SK-MEL-5 (cell line): ENCODE data around the gene OR2T27. TPM values are rescaled to one million over a fixed set of nuclear protein-coding genes. Genes with fewer than 3 reads are reported as not detected.

Source experiments
- DNase-seq: peaks from one replicate; pipeline ENCODE4 v3.0.0-alpha.2; 2016; ENCODE audit warnings: low read depth, low spot score
- in situ Hi-C: cut with HindIII; loops from 2 replicates; pipeline ENCODE4 v1.10.0; 2016; ENCODE audit warnings: low sequenced_read_pairs, high pct_unique_total_duplicates, low pct_unique_long_range_greater_than_20kb
- total RNA-seq: library from RNA; depleted of rRNA; stranded (reverse); fragments of >200 nt; shearing (Covaris generic); gene quantifications from 2 replicates; pipeline ENCODE4 v1.2.3, GENCODE V29; 2014; rRNA removed

OR2T27 gene
- total RNA-seq, 1 experiment from 2014 or later: not detected

GRCh38 chr1:248613742-248614141 is 41.6 kb downstream of the OR2T27 start:
- DNase-seq: no peak
- in situ Hi-C loops: no loop called here

- DNase-seq: no peak
- in situ Hi-C loops: no loop called here
Observed at GRCh38 chr1:248611883-248612414, 43.4 kb downstream of the OR2T27 start.

DNA sequence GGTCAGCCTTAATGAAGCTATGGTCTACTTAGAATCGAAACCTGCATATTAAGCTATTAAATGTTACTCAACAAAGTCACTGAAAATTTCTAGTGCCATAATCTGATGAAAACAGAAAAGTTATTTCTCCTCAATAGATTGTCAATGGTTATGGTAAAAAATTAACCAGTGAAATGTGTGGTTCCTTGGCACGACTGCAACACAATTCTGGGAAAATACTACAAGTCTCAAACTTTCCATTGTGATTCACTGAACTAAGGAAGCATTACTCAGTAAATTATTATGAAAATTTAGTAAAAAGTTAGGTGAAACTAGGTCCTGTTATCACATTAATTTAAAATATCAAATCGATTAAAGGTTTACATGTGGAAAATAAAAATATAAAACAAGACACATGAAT is 45.0 kb downstream of the OR2T27 start:
- no peak for DNase-seq
- in situ Hi-C loops: no loop called here

Other genes with a start within 250 kb of the OR2T27 start
- gene OR2T2, start 209.9 kb downstream of the OR2T27 start, total RNA-seq: not detected in 2 replicates
- not detected in 2 replicates for gene OR2T3, start 182.2 kb downstream of the OR2T27 start, total RNA-seq
- gene OR2T5, start 166.9 kb downstream of the OR2T27 start, total RNA-seq: not detected in 2 replicates
- gene OR2G6, start 147.5 kb downstream of the OR2T27 start, total RNA-seq: not detected in 2 replicates
- not detected in 2 replicates for gene OR2T29, start 92.8 kb downstream of the OR2T27 start, total RNA-seq
- gene OR2T34, start 80.8 kb downstream of the OR2T27 start, total RNA-seq: not detected in 2 replicates
- not detected in 2 replicates for gene OR2T10, start 57.8 kb downstream of the OR2T27 start, total RNA-seq
- not detected in 2 replicates for gene OR2T11, start 20.4 kb downstream of the OR2T27 start, total RNA-seq
- gene OR2T35, start 10.2 kb downstream of the OR2T27 start, total RNA-seq: not detected in 2 replicates
- not detected in 2 replicates for gene OR14I1, start 47.2 kb upstream of the OR2T27 start, total RNA-seq
- 2.3 and 2.4 TPM in 2 replicates for gene LYPD8, start 100.2 kb upstream of the OR2T27 start, total RNA-seq
- gene SH3BP5L, start 170.4 kb upstream of the OR2T27 start, total RNA-seq: 14.9 and 15.2 TPM in 2 replicates
- 25.4 and 29.8 TPM in 2 replicates for gene ZNF672, start 182.7 kb upstream of the OR2T27 start, total RNA-seq
- gene ZNF692, start 203.6 kb upstream of the OR2T27 start, total RNA-seq: 16.4 and 18.7 TPM in 2 replicates